Brain microvascular endothelial cell (primary cell): ENCODE data around the gene PRAMEF11.

Experiments
- DNase-seq: peaks from one replicate; pipeline ENCODE4 v3.0.0-alpha.2; 2020
- H3K27ac ChIP-seq: fragments of 250-450 bp; sonication (Bioruptor Pico); 2 replicates; pipeline ENCODE4 v1.5.1; 2020; ENCODE audit warnings: mild to moderate bottlenecking, moderate library complexity
- H3K27me3 ChIP-seq: fragments of 250-450 bp; sonication (Bioruptor Pico); replicated peaks from 2 replicates; pipeline ENCODE4 v1.5.1; 2020; ENCODE audit warnings: mild to moderate bottlenecking
- H3K36me3 ChIP-seq: fragments of 250-450 bp; sonication (Bioruptor Pico); replicated peaks from 2 replicates; pipeline ENCODE4 v1.5.1; 2020; ENCODE audit warnings: mild to moderate bottlenecking
- H3K4me3 ChIP-seq: 2 replicates; pipeline ENCODE4 v1.5.1; 2011; ENCODE audit warnings: low read depth, mild to moderate bottlenecking, control low read depth, low read length, moderate library complexity
- in situ Hi-C: cut with HindIII; loops from 2 replicates; pipeline ENCODE4 v1.10.0; 2017; ENCODE audit warnings: low sequenced_read_pairs, low pct_ligation_motif_present
- TF ChIP-seq, protein P1 (sequence below): IDR thresholded peaks from 2 replicates; pipeline ENCODE4 v1.5.1; 2011; ENCODE audit warnings: low read depth, mild to moderate bottlenecking, moderate library complexity, low read length, control low read depth, inconsistent platforms; ENCODE audit errors: missing control alignments

Gene PRAMEF11

DNA sequence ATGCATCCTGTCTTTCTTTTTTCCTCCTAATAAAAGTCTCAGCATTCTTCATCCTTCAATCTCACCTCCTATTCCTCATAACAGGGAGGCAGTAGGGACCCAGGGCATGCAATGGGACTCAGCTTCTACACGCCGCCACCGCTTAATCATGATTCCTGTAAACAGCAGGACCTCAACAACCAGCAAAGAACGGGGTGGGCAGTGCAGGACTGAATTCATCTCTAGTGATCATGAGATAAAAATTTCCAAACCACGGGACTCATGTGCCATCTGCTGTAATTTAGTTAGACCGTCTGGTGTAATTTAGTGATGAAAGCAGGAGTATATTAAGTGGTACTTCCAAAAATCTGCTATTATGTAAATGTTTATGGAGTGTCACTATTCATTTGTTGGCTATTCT is 52.3 kb downstream of the PRAMEF11 start:
- in situ Hi-C loops, result no loop called here
- Histone ChIP-seq H3K27ac (no peak overlapping the region), H3K27me3 (no peaks in the 10 kb centered on the region), H3K36me3 (no peaks in the 10 kb centered on the region), H3K4me3 (no peak overlapping the region)
- no peak for DNase-seq
- TF ChIP-seq, protein P1, sequence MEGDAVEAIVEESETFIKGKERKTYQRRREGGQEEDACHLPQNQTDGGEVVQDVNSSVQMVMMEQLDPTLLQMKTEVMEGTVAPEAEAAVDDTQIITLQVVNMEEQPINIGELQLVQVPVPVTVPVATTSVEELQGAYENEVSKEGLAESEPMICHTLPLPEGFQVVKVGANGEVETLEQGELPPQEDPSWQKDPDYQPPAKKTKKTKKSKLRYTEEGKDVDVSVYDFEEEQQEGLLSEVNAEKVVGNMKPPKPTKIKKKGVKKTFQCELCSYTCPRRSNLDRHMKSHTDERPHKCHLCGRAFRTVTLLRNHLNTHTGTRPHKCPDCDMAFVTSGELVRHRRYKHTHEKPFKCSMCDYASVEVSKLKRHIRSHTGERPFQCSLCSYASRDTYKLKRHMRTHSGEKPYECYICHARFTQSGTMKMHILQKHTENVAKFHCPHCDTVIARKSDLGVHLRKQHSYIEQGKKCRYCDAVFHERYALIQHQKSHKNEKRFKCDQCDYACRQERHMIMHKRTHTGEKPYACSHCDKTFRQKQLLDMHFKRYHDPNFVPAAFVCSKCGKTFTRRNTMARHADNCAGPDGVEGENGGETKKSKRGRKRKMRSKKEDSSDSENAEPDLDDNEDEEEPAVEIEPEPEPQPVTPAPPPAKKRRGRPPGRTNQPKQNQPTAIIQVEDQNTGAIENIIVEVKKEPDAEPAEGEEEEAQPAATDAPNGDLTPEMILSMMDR, result no peak

DNA sequence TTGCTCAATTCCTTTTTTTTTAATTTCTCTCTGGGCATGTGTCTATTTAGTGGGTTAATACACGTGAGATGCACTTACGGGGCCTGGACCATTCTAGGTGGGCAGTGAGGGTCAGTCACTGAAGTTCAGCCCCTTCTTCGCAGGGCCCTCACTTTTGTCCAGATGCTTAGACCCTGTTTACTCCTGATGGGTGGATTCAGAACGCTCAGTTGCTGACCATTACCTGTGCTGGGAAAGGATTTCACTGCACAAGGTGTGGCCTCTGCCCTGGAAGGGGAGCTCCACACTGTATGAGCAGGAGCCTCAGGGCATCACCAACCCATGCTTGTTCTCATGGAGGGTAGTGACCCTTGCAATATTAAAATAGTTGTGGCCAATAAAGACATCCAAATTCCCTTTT is 53.1 kb downstream of the PRAMEF11 start:
- in situ Hi-C loops, result no loop called here
- Histone ChIP-seq H3K27me3 (no peaks in the 10 kb centered on the region), H3K36me3 (no peaks in the 10 kb centered on the region), H3K4me3 (no peak overlapping the region), H3K27ac (no peak overlapping the region)
- TF ChIP-seq, protein P1, result no peak
- DNase-seq, result no peak

DNA sequence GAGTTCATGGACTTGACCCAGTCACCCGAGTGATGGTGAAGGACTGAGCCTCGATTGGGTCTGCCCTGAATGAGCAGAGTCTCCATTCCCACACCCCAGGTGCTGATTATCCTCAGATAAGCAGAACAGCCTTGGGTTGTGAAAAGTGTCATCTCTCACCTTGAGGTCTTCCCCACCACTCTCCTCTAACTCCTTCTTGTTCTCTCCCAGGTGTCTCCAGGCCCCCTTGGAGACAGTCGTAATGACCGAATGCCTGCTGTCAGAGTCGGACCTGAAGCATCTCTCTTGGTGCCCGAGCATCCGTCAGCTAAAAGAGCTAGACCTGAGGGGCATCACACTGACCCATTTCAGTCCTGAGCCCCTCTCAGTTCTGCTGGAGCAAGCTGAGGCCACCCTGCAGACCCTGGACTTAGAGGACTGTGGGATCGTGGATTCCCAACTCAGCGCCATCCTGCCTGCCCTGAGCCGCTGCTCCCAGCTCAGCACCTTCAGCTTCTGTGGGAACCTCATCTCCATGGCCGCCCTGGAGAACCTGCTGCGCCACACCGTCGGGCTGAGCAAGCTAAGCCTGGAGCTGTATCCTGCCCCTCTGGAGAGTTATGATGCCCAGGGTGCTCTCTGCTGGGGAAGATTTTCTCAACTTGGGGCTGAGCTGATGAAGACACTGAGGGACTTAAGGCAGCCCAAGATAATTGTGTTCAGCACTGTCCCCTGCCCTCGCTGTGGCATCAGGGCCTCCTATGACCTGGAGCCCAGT is 54.2 kb downstream of the PRAMEF11 start:
- in situ Hi-C loops, result no loop called here

DNA sequence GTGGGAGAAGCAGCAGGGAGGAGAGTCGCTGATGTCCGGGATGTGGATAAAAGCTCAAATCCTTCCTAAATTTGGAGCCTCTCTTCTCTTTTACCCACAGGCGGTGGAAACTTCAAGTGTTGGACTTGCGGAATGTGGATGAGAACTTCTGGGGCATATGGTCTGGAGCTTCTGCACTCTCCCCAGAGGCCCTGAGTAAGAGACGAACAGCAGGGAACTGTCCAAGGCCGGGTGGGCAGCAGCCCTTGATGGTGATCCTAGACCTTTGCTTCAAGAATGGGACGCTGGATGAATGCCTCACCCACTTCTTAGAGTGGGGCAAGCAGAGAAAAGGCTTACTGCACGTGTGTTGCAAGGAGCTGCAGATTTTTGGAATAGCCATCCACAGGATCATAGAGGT is 55.8 kb downstream of the PRAMEF11 start:
- DNase-seq, result no peak
- TF ChIP-seq, protein P1, result no peak
- in situ Hi-C loops, result no loop called here
- Histone ChIP-seq H3K27ac (no peak overlapping the region), H3K36me3 (no peaks in the 10 kb centered on the region), H3K27me3 (no peaks in the 10 kb centered on the region), H3K4me3 (no peak overlapping the region)

More for the DNA sequence above, 54.2 kb downstream of the PRAMEF11 start:
- Histone ChIP-seq H3K27ac (no peak overlapping the region), H3K4me3 (no peak overlapping the region), H3K36me3 (no peaks in the 10 kb centered on the region), H3K27me3 (no peaks in the 10 kb centered on the region)
- DNase-seq, result no peak
- TF ChIP-seq, protein P1, result no peak

DNA sequence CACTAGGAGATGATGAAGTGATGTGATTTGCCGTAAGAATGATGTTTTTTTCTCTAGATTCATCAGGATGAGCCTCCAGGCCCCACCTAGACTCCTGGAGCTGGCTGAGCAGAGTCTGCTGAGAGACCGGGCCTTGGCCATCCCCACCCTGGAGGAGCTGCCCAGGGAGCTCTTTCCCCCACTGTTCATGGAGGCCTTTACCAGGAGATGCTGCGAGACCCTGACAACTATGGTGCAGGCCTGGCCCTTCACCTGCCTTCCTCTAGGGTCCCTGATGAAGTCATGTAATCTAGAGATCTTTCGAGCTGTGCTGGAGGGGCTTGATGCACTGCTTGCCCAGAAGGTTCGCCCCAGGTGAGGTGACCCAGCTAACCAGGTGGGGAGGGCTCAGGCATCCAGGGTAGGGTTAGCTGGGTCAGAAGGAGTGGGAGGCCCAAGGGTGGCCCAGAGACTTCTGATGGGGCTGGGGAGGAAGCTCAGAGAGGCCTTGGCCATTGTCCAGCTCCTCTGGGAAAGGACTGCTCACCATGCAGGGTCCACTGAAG is 56.3 kb downstream of the PRAMEF11 start:
- H3K4me3 ChIP-seq, result no peak overlapping the region
- in situ Hi-C loops, result no loop called here
- TF ChIP-seq, protein P1, result no peak
- no peak overlapping the region for H3K27ac ChIP-seq
- H3K27me3 ChIP-seq, result no peaks in the 10 kb centered on the region
- DNase-seq, result no peak
- no peaks in the 10 kb centered on the region for H3K36me3 ChIP-seq
